HG03025 (cell line): ENCODE data around the gene LCA5.
A peak's percentile ranks its signal among the peaks of the same experiment; 100 is the strongest.
"Not testable (repeated sequence)": the region's sequence is repeated elsewhere in the genome, so short reads cannot be mapped to it uniquely, and the experiment has no call there.

Experiments
- ATAC-seq: cut with Tn5 transposase; IDR thresholded peaks from one replicate; pipeline ENCODE4 v1.9.1; 2021; ENCODE audit warnings: mild to moderate bottlenecking, moderate library complexity; ENCODE audit not compliant: unreplicated experiment, low FRiP score

Gene LCA5

DNA sequence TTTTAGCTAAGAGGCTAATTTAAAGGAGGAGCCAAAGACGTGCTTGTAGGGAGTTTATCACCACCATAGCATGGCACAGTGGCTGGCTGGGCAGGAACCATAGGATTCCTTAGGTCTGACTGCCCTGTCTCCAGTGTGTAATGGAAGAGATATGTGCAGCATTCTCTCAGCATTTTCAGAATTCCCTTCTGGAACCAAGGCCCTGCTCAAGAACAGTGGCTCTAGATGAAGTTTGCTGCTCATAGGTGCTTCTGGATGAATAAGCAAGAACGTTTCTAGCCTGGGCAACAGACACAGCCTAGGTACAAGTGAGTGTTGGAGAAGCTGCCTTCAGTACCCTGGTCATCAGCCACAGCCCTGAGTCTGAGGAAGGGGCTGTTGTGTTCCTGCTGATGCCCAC is 69.1 kb downstream of the LCA5 start:
- ATAC-seq: no peak

DNA sequence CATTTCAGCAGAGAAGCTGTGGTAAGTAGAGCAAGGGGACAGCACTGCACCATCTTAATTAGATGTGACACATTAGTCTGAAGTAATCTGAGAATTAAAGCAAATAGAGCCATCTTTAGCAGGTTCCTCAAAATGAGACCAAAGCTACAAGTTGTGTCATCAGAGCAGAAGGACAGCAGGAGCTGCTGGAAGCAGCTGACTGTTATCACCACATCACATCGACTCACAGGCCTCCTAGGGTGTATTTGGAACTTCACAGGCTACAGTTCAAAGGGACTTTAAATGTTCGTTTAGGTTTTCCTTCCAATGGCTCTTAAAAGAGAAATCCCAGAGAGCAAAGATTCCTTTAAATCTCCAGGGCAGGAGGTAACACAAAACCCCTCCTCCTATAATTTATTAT is 69.5 kb downstream of the LCA5 start:
- no peak for ATAC-seq

DNA sequence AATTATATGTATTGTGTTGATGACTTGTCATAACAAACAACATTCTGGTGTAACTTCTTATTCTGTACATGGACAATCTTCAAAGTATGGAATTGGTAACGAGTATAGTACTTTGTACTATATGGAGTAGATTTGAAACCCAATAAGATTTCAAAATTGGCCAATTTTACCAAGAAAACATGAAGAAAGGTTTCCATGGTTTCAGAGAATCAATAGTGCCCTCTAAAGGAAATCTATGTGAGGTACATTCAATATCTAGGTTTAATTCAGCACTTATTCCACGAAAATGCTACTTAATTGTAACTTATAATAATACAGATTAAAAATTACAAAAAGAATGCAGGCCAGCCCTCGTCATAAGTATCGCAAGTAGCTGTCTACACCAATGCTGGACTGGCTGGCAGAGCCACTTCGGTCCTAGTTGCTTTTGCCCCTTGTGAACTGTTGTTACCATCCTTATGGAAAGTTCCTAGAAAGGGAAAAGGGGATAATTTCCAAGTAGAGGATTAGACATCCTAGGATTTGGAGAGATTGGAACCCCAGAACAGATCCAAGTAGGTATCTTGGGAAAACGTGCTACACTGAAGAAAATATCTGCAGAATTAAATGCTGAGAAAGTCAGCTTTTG is 70.9 kb downstream of the LCA5 start:
- no peak for ATAC-seq

DNA sequence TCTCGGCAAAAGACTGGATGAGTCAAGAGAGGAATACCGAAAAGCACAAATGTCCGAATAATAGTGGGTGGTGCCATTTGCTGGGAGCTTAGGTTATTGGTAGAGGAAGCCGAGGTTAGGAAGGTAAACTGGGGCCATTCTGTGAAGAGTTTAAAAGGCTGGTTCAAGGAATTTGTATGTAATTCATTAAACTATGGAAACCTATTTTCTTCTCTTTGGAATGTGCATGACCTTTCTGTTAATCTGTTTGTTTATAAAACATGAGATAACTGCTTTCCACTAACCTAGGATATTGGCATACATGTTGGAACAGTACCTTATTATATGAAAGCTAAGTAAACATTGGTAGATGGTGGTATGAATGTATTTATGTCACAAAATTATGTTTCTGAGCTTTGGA is 71.8 kb downstream of the LCA5 start:
- no peak for ATAC-seq

DNA sequence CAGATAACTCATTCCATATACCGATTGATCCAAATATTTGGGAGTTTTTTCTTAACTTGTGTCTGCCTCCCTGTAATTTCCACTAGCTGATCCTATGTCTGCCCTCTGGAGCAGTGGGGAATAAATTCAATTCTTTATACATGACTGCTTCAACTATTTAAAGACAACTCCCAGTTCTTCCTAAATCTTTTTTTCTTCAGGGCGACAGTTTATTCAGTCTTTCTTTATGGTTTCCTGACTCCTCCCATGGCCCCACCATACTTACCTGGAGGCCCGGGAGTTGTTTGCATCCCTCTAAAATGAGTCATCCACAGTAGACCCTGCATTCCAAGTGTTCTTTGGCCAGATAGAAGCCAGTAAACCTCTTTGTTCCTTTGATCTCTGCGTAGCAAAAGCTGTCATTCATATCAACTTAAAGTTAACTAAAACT is 73.6 kb downstream of the LCA5 start:
- no peak for ATAC-seq

DNA sequence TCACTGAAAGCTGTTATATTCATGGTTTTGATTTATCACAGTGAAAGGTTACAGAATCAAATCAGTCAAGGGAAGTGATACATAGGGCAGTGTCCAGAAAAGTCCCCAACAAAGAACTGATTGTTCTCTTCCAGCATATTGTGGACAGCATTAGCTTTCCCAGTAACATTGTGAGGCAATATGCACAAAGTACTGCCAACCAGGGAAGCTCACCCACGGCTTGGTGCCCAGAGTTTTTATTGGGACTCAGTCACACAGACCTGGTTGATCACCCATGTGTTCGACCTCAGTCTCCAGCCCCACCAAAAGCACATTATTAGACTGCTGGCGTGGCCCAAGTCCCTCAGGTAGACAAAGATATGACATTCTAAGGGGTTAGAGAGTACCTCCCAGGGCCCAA is 76.0 kb downstream of the LCA5 start:
- no peak for ATAC-seq

DNA sequence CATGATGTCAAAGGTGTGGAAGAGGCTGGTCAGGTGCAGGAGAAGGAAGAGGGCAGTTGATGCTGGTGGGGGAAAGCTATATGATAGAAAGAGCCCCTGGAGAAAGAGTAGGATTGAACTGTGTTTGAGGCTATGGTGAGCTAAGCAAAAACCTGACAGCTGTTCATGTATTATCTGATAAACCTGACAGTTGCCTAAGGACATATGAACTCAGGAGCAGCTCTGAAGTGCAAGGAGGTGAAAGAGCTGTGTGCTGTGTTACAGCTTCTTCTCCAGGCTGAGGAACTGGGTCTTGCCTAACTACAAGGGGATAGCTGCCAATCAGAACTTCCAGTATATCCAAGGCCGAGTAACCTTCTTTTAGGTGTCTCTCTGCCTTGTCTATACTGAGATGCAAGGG is 81.8 kb downstream of the LCA5 start:
- no peak for ATAC-seq

DNA sequence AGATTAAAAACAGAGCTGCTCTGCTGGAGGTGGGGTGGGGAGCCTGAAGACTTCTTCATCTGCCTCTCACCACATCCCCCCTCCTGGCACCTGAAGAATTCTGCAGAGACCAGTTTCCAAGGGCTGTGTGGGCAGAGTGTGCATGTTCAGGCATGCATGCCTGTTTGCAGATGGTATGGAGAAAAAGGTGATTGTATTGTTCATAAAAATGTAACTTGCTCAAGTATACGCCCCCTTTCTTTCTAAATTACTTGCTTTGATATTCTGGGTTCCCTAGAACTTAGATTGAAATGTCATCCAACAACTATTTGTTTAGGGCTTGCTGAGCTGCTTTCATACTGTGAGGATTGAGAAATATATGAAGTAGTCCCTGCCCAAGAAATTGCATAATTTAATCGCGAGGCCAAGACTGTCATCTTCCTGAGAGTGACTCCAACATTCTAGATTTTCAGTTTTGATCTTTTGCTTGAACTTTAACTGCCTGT is 83.6 kb downstream of the LCA5 start:
- no peak for ATAC-seq

DNA sequence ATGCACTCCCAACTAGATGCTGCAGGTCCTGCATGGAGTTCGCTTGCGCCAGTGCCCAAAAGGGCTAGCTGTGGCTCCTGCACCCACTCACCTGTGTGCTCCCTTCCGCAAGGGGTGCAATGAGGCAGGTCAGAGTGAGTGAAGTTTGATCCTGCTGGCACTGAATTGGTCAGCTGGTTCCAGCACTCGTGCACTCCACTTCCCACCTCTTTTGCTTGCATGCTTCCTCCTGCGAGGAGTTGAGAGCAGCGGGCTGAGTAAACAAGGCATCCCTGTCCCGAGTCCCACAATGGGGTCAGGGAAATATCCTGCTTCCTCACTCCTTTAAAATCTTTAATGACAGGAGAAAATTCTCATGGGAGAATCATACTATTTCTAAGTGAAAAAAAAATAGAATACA is 86.2 kb downstream of the LCA5 start:
- no peak for ATAC-seq

DNA sequence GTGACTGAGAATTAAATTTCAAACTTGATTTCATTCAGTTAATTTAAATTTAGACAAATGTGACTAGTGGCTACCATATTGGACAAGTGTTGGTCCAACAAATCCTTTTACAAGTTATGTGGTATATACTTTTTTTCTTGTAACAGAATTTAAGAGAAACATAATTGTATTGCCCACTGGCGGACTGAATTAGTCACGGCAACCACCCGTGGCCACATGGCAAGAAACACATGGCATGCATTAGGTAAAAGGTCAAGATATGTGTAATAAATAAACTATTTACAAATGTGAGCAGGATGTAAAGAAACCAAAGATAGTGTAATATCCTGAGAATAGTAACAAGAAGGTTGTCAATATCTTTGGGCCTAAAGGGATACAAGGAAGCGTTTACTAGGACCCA is 91.2 kb downstream of the LCA5 start:
- ATAC-seq: no peak

DNA sequence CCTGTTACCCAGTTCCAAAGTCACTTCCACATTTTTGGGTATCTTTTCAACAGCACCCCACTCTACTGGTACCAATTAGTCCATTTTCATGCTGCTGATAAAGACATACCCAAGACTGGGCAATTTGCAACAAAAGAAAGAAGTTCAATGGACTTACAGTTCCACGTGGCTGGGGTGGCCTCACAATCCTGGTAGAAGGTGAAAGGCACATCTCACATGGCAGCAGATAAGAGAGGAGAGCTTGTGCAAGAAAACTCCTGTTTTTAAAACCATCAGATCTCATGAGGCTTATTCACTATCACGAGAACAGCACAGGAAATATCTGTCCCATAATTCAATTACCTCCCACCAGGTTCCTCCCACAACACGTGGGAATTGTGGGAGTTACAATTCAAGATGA is 93.4 kb downstream of the LCA5 start:
- ATAC-seq: not testable (repeated sequence)

DNA sequence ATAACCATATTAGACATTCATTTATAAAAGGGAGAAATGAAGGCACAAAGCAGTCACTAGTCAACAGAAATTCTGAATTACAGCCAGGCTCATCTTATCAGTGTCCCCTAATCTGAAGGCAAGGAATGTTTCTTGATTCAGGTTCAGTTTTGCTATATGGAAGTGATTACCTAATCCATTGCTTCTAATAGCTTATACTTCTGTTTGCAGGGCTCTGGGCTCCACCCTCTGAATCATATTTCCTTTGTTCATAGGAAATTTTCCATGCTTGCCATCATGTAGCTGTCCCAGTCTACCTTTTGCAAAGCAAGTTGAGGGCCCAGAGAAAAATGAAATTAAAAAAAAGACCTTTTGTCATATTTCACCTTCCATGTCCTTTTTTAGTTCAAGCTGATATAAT is 96.0 kb downstream of the LCA5 start:
- no peak for ATAC-seq

DNA sequence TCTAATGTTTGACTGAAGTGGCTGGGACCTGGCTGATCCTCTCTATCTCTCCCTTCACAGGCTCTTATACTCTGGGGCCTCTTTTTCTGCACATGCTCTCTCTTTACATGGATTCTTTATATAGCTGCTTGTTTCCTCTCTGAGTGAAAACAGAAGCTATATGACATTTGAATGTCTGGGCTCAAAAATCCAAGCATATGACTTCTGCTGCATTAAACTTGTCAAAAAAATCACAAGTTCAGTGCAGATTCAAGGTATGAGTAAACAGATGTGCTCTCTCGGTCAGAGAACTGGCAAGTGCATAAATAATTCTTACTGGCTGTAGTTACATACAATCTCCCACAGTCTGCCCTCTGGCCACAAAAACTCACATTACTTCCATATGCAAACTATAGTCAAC is 96.6 kb downstream of the LCA5 start:
- ATAC-seq: peak; percentile 55

DNA sequence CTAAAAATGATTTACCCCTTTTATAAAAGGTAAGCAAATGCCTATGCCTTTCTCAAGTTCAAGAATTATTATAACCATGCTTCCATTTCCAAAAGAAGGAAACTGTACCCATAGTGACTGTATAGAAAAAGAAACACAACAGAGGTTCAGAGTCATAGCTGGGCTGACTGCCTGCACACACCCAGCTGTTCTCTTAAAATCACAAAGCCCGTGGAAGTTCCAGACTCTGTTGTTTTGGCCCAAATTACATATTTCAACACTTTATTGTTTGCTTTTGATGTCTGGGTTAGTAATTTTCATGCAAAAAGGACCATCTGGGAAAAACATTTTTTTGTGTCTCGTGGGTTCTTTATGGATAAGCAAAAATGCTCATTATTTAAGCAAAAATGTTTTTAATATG is 99.2 kb downstream of the LCA5 start:
- no peak for ATAC-seq

DNA sequence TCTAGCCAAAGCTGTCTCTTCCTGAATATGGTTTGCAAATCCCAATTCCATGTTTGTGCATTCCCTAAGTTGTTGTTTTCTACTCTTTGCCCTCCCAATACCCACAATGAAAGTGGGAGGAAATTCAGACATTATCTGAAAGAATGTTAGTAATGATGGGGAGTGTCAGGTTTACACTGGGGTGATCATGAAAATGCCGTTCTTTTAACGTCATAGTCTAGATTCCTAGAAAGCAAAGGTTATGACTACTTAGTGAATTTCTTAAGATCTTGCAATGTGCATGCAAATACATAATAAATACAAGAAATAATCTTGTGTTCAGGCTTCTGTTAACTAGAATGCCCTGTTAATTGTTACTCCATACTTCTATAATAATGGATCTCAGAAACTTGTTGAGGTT is 101.0 kb downstream of the LCA5 start:
- ATAC-seq: no peak

DNA sequence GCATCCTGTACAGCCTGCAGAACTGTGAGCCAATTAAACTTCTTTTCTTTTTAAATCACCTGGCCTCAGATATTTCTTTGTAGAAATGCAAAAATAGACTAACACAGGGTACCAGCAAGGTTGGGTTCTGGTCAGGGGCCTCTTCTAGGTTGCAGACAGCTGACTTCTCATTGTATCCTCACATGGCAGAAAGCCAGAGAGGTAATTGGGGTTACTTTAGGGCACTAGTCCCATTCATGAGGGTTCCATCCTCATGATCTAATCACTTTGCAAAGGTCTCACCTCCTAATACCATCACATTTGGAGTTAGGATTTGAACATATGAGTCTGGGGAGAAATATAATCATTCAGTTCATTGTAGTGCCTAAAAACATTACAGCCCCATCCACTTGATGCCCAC is 101.5 kb downstream of the LCA5 start:
- no peak for ATAC-seq
